GM23338 (cell line): Measurements from ENCODE around the gene MYLK. TPM values are rescaled to one million over a fixed set of nuclear protein-coding genes. Genes with fewer than 3 reads are reported as not detected.

Source experiments
- ATAC-seq: fragments of 200-7000 bp; cut with Tn5 transposase; 3 replicates; pipeline ENCODE4 v1.9.1; 2020
- DNase-seq: peaks from one replicate; pipeline ENCODE4 v3.0.0-alpha.2; 2015; ENCODE audit warnings: low spot score
- H2AFZ ChIP-seq: fragments of 200-600 bp; sonication (generic); 2 replicates; pipeline ENCODE4 v1.8.0; 2016; ENCODE audit warnings: antibody characterized with exemption, mild to moderate bottlenecking, moderate library complexity
- H3F3A ChIP-seq: fragments of 200-600 bp; sonication (generic); replicated peaks from 2 replicates; pipeline ENCODE4 v1.8.0; 2017; ENCODE audit warnings: antibody characterized with exemption, mixed run types, low read depth
- H3K27ac ChIP-seq: fragments of 200-600 bp; sonication (generic); 2 replicates; pipeline ENCODE4 v1.6.1; 2016; ENCODE audit warnings: low read depth
- H3K27me3 ChIP-seq: fragments of 200-600 bp; sonication (generic); 2 replicates; pipeline ENCODE4 v1.8.0; 2016; ENCODE audit warnings: mild to moderate bottlenecking, mixed run types, moderate library complexity; ENCODE audit not compliant: insufficient read depth
- H3K36me3 ChIP-seq: fragments of 200-600 bp; sonication (generic); 2 replicates; pipeline ENCODE4 v1.8.0; 2016; ENCODE audit warnings: mild to moderate bottlenecking; ENCODE audit not compliant: insufficient read depth
- H3K4me1 ChIP-seq: fragments of 200-600 bp; sonication (generic); 2 replicates; pipeline ENCODE4 v1.8.0; 2016; ENCODE audit warnings: mild to moderate bottlenecking, moderate library complexity; ENCODE audit not compliant: insufficient read depth
- H3K4me2 ChIP-seq: fragments of 200-600 bp; sonication (generic); 2 replicates; pipeline ENCODE4 v1.7.1; 2017; ENCODE audit warnings: mixed run types
- H3K4me3 ChIP-seq: fragments of 200-600 bp; sonication (generic); 2 replicates; pipeline ENCODE4 v1.6.1; 2016; ENCODE audit warnings: mixed run types
- H3K79me2 ChIP-seq: fragments of 200-600 bp; sonication (generic); replicated peaks from 2 replicates; pipeline ENCODE4 v1.8.0; 2017; ENCODE audit warnings: mild to moderate bottlenecking; ENCODE audit not compliant: insufficient read depth
- H3K9me2 ChIP-seq: fragments of 200-600 bp; sonication (generic); 2 replicates; pipeline ENCODE4 v1.8.0; 2017; ENCODE audit not compliant: insufficient read depth
- H4K20me1 ChIP-seq: fragments of 200-600 bp; sonication (generic); replicated peaks from 2 replicates; pipeline ENCODE4 v1.8.0; 2017; ENCODE audit warnings: mild to moderate bottlenecking; ENCODE audit not compliant: insufficient read depth
- H3K27ac Mint-ChIP-seq: 2 replicates; pipeline ENCODE4 v1.8.0; 2020; ENCODE audit warnings: inconsistent platforms, mild to moderate bottlenecking, moderate library complexity, mixed read lengths
- H3K27me3 Mint-ChIP-seq: 3 replicates; pipeline ENCODE4 v1.8.0; 2022; ENCODE audit warnings: low read depth, mild to moderate bottlenecking, moderate library complexity, mixed read lengths, inconsistent platforms; ENCODE audit not compliant: insufficient read depth, poor library complexity
- H3K36me3 Mint-ChIP-seq: 3 replicates; pipeline ENCODE4 v1.8.0; 2021; ENCODE audit warnings: low read depth, mild to moderate bottlenecking, inconsistent platforms, moderate library complexity, mixed read lengths
- H3K4me1 Mint-ChIP-seq: 3 replicates; pipeline ENCODE4 v1.8.0; 2020; ENCODE audit warnings: mild to moderate bottlenecking, inconsistent platforms, mixed read lengths
- H3K4me3 Mint-ChIP-seq: 3 replicates; pipeline ENCODE4 v1.8.0; 2021; ENCODE audit warnings: moderate library complexity, mild to moderate bottlenecking, inconsistent platforms, mixed read lengths
- H3K9me3 Mint-ChIP-seq: 3 replicates; pipeline ENCODE4 v1.8.0; 2020; ENCODE audit warnings: moderate library complexity, mild to moderate bottlenecking, inconsistent platforms, mixed read lengths
- JUNB ChIP-seq: IDR thresholded peaks from one replicate; pipeline ENCODE4 v1.6.1; 2016; ENCODE audit warnings: antibody characterized with exemption; ENCODE audit not compliant: unreplicated experiment
- POLR2AphosphoS5 ChIP-seq: IDR thresholded peaks from 2 replicates; pipeline ENCODE4 v1.6.1; 2016; ENCODE audit warnings: antibody characterized with exemption, low read depth
- STAT1 ChIP-seq: IDR thresholded peaks from one replicate; pipeline ENCODE4 v1.6.1; 2016; ENCODE audit warnings: antibody characterized with exemption; ENCODE audit not compliant: unreplicated experiment
- ZNF114 ChIP-seq: fragments of 250-450 bp; sonication (Bioruptor Pico); IDR thresholded peaks from 2 replicates; pipeline ENCODE4 v1.5.0; 2020; ENCODE audit warnings: mild to moderate bottlenecking, moderate library complexity
- ZNF331 ChIP-seq: fragments of 250-450 bp; sonication (Bioruptor Pico); IDR thresholded peaks from 2 replicates; pipeline ENCODE4 v1.5.0; 2020; ENCODE audit warnings: low read depth, mild to moderate bottlenecking, moderate library complexity
- polyA plus RNA-seq: library from polyadenylated mRNA; unstranded; fragments of >200 nt; fragmentation: Nextera tagmentation; extraction: Ambion mirVana; gene quantifications from 2 replicates; pipeline ENCODE4 v1.2.1, GENCODE V29; 2016
- total RNA-seq: library from RNA; depleted of rRNA; stranded (reverse); fragments of >200 nt; shearing (Covaris generic); gene quantifications from 2 replicates; pipeline ENCODE4 v1.2.3, GENCODE V29; 2014
- TF ChIP-seq, protein P1 (sequence below): IDR thresholded peaks from 2 replicates; pipeline ENCODE4 v1.6.1; 2016; ENCODE audit warnings: antibody characterized with exemption
- TF ChIP-seq, protein P2 (sequence below), 2 experiments: fragments of 200-600 bp in 1 of 2; sonication (generic) in 1 of 2; conservative IDR thresholded peaks; 2 replicates each; pipeline versions ENCODE4 v1.5.1 to v1.6.1; 2016 to 2017; ENCODE audit warnings: antibody characterized with exemption in 2 of 2, low read depth in 2 of 2, mild to moderate bottlenecking in 2 of 2, moderate library complexity in 1 of 2
- TF ChIP-seq, protein P3 (sequence below): IDR thresholded peaks from one replicate; pipeline ENCODE4 v1.6.1; 2018; ENCODE audit warnings: antibody characterized with exemption; ENCODE audit not compliant: unreplicated experiment
- TF ChIP-seq, protein P4 (sequence below): fragments of 250-450 bp; sonication (Bioruptor Pico); IDR thresholded peaks from 2 replicates; pipeline ENCODE4 v1.5.0; 2020; ENCODE audit warnings: mild to moderate bottlenecking, moderate library complexity

MYLK gene
- total and polyA plus RNA-seq, 2 experiments from 2014 or later: 11.5 to 17.9 TPM

GRCh38 chr3:123877466-123877865 is 6.7 kb downstream of the MYLK start:
- no peak overlapping the region for H3K27ac Mint-ChIP-seq

More at GRCh38 chr3:123877466-123877865, 6.7 kb downstream of the MYLK start:
- Histone ChIP-seq H3K4me3 (no peak overlapping the region), H4K20me1 (no peaks in the 10 kb centered on the region; the same call in 1 of the 2 replicates), H3K27ac (no peak overlapping the region), H2AFZ (no peak overlapping the region), H3K9me2 (peaks cover 5% of the 10 kb centered on the region; the same call in 1 of the 2 replicates), H3K36me3 (no peaks in the 10 kb centered on the region), H3K4me2 (no peak overlapping the region), H3K79me2 (no peaks in the 10 kb centered on the region), H3K27me3 (peaks cover 2% of the 10 kb centered on the region; the same call in 1 of the 2 replicates), H3F3A (no peaks in the 10 kb centered on the region), H3K4me1 (peaks cover 6% of the 10 kb centered on the region; the same call in 1 of the 2 replicates)
- ATAC-seq (no peak), DNase-seq (no peak)
- Mint-ChIP-seq H3K36me3 (no peaks in the 10 kb centered on the region; the same call in 2 of the 3 replicates), H3K4me3 (no peak overlapping the region), H3K9me3 (no peaks in the 10 kb centered on the region), H3K4me1 (peaks cover 11% of the 10 kb centered on the region), H3K27me3 (peaks cover 6% of the 10 kb centered on the region)
- TF ChIP-seq, protein P1, sequence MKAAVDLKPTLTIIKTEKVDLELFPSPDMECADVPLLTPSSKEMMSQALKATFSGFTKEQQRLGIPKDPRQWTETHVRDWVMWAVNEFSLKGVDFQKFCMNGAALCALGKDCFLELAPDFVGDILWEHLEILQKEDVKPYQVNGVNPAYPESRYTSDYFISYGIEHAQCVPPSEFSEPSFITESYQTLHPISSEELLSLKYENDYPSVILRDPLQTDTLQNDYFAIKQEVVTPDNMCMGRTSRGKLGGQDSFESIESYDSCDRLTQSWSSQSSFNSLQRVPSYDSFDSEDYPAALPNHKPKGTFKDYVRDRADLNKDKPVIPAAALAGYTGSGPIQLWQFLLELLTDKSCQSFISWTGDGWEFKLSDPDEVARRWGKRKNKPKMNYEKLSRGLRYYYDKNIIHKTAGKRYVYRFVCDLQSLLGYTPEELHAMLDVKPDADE: no peak
- TF ChIP-seq POLR2AphosphoS5: no peak
- TF ChIP-seq, protein P2, sequence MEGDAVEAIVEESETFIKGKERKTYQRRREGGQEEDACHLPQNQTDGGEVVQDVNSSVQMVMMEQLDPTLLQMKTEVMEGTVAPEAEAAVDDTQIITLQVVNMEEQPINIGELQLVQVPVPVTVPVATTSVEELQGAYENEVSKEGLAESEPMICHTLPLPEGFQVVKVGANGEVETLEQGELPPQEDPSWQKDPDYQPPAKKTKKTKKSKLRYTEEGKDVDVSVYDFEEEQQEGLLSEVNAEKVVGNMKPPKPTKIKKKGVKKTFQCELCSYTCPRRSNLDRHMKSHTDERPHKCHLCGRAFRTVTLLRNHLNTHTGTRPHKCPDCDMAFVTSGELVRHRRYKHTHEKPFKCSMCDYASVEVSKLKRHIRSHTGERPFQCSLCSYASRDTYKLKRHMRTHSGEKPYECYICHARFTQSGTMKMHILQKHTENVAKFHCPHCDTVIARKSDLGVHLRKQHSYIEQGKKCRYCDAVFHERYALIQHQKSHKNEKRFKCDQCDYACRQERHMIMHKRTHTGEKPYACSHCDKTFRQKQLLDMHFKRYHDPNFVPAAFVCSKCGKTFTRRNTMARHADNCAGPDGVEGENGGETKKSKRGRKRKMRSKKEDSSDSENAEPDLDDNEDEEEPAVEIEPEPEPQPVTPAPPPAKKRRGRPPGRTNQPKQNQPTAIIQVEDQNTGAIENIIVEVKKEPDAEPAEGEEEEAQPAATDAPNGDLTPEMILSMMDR (conservative IDR thresholded peaks at IDR 0.05; ENCODE audit: low read depth in 2 of 2): no peak
- TF ChIP-seq, protein P3, sequence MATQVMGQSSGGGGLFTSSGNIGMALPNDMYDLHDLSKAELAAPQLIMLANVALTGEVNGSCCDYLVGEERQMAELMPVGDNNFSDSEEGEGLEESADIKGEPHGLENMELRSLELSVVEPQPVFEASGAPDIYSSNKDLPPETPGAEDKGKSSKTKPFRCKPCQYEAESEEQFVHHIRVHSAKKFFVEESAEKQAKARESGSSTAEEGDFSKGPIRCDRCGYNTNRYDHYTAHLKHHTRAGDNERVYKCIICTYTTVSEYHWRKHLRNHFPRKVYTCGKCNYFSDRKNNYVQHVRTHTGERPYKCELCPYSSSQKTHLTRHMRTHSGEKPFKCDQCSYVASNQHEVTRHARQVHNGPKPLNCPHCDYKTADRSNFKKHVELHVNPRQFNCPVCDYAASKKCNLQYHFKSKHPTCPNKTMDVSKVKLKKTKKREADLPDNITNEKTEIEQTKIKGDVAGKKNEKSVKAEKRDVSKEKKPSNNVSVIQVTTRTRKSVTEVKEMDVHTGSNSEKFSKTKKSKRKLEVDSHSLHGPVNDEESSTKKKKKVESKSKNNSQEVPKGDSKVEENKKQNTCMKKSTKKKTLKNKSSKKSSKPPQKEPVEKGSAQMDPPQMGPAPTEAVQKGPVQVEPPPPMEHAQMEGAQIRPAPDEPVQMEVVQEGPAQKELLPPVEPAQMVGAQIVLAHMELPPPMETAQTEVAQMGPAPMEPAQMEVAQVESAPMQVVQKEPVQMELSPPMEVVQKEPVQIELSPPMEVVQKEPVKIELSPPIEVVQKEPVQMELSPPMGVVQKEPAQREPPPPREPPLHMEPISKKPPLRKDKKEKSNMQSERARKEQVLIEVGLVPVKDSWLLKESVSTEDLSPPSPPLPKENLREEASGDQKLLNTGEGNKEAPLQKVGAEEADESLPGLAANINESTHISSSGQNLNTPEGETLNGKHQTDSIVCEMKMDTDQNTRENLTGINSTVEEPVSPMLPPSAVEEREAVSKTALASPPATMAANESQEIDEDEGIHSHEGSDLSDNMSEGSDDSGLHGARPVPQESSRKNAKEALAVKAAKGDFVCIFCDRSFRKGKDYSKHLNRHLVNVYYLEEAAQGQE: no peak
- TF ChIP-seq, protein P4, sequence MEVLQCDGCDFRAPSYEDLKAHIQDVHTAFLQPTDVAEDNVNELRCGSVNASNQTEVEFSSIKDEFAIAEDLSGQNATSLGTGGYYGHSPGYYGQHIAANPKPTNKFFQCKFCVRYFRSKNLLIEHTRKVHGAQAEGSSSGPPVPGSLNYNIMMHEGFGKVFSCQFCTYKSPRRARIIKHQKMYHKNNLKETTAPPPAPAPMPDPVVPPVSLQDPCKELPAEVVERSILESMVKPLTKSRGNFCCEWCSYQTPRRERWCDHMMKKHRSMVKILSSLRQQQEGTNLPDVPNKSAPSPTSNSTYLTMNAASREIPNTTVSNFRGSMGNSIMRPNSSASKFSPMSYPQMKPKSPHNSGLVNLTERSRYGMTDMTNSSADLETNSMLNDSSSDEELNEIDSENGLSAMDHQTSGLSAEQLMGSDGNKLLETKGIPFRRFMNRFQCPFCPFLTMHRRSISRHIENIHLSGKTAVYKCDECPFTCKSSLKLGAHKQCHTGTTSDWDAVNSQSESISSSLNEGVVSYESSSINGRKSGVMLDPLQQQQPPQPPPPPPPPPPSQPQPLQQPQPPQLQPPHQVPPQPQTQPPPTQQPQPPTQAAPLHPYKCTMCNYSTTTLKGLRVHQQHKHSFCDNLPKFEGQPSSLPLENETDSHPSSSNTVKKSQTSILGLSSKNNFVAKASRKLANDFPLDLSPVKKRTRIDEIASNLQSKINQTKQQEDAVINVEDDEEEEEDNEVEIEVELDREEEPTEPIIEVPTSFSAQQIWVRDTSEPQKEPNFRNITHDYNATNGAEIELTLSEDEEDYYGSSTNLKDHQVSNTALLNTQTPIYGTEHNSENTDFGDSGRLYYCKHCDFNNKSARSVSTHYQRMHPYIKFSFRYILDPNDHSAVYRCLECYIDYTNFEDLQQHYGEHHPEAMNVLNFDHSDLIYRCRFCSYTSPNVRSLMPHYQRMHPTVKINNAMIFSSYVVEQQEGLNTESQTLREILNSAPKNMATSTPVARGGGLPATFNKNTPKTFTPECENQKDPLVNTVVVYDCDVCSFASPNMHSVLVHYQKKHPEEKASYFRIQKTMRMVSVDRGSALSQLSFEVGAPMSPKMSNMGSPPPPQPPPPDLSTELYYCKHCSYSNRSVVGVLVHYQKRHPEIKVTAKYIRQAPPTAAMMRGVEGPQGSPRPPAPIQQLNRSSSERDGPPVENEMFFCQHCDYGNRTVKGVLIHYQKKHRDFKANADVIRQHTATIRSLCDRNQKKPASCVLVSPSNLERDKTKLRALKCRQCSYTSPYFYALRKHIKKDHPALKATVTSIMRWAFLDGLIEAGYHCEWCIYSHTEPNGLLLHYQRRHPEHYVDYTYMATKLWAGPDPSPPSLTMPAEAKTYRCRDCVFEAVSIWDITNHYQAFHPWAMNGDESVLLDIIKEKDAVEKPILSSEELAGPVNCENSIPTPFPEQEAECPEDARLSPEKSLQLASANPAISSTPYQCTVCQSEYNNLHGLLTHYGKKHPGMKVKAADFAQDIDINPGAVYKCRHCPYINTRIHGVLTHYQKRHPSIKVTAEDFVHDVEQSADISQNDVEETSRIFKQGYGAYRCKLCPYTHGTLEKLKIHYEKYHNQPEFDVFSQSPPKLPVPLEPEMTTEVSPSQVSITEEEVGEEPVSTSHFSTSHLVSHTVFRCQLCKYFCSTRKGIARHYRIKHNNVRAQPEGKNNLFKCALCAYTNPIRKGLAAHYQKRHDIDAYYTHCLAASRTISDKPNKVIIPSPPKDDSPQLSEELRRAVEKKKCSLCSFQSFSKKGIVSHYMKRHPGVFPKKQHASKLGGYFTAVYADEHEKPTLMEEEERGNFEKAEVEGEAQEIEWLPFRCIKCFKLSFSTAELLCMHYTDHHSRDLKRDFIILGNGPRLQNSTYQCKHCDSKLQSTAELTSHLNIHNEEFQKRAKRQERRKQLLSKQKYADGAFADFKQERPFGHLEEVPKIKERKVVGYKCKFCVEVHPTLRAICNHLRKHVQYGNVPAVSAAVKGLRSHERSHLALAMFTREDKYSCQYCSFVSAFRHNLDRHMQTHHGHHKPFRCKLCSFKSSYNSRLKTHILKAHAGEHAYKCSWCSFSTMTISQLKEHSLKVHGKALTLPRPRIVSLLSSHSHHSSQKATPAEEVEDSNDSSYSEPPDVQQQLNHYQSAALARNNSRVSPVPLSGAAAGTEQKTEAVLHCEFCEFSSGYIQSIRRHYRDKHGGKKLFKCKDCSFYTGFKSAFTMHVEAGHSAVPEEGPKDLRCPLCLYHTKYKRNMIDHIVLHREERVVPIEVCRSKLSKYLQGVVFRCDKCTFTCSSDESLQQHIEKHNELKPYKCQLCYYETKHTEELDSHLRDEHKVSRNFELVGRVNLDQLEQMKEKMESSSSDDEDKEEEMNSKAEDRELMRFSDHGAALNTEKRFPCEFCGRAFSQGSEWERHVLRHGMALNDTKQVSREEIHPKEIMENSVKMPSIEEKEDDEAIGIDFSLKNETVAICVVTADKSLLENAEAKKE (CRISPR knock-in tag): no peak
- no peak for TF ChIP-seq STAT1
- no peak for TF ChIP-seq JUNB
- TF ChIP-seq ZNF114 (CRISPR knock-in tag): no peak
- no peak for TF ChIP-seq ZNF331 (CRISPR knock-in tag)
